GM18907 (cell line): ENCODE data around the gene ALDH7A1.
"Not testable (repeated sequence)": the region's sequence is repeated elsewhere in the genome, so short reads cannot be mapped to it uniquely, and the experiment has no call there.

ENCODE experiments used
- ATAC-seq: cut with Tn5 transposase; IDR thresholded peaks from one replicate; pipeline ENCODE4 v1.9.1; 2021; ENCODE audit warnings: mild to moderate bottlenecking, moderate library complexity; ENCODE audit not compliant: unreplicated experiment

Gene ALDH7A1

DNA sequence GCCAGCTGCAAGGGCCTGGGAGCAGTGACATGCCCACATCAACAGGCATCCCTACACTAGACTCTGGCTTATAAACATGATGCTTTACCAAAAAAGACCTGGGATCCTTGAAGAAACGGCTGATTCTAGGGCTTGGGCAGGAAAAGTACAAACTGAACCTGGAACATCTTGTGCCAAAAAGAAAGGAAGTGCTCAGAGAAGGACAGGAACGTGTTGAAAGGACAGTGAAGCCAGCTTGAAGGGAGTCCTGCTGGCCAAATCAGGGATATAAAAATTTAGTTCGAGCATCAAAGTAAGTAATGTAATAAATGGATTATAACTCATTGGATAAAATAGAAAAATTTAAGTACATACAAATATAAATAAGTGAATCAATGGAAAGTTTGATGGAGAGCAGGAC, 58.1 kb downstream of the ALDH7A1 start:
- ATAC-seq: no peak

DNA sequence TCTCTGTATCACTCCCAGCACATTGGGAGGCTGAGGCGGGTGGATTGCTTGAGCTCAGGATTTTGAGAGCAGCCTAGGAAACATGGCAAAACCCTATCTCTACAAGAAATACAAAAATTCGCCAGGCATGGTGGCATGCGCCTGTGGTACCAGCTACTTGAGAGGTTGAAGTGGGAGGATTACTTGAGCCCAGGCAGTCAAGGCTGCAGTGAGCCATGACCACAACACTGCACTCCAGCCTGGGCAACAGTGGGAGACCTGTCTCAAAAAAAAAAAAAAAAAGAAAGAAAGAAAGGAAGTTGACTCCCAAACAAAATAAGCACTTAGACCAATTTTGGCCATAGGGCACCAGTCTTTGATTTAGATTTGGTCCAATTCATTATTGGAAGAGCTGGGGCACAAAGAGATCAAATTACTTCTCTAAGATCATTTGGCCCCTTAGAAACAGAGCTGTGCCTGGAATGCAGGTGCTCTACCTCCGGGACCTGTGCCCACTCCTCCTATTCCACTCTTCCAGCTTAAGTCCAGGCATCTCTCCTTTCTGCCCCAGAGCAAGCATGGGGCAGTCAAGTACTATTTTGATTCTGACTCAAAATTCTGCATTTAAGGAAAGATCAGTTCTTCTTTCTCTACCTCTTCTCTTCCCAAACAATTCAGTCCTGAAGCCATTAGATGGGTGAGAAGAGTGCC, 59.0 kb downstream of the ALDH7A1 start:
- no peak for ATAC-seq

DNA sequence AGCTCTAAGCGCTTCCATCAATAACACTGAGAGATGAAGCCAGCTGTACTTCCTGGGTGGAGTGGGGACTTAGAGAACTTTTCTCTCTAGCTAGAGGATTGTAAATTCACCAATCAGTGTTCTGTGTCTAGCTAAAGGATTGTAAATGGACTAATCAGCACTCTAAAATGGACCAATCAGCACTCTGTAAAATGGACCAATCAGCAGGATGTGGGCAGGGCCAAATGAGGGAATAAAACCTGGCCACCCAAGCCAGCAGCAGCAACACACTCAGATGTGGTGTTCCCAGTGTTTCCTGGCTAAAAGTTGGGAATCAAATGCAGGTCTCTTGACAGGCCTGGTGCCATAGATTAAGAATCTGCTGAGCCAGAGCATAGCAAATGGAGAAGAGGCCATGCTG, 60.5 kb downstream of the ALDH7A1 start:
- no peak for ATAC-seq

DNA sequence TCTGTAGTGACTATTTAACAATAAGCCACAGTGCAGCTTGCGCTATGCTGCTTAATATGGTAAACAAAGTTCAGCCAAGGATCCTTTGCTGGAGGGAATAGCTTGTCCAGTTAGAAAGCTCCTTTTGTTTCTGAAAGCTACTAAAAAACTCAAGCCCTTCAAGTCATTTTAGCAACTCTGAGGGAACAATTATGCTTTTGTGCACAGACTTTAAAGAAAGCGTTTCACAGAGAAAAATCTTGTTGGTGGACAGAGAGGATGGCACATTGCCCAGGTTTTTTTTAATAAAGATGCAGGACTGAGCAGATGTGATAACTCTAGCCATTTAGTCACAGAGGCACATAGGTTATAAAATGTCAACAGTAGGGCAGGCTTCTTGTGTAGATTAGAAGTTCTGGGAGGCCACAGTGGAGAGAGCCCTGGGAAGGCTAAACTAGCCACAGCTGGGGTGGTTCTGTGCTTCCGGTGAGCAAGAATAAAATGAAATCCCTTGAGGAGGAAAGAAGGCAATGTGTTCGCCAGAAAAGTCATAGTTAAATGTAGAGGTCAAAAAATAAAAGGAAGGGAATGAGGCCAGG, 63.4 kb downstream of the ALDH7A1 start:
- no peak for ATAC-seq

DNA sequence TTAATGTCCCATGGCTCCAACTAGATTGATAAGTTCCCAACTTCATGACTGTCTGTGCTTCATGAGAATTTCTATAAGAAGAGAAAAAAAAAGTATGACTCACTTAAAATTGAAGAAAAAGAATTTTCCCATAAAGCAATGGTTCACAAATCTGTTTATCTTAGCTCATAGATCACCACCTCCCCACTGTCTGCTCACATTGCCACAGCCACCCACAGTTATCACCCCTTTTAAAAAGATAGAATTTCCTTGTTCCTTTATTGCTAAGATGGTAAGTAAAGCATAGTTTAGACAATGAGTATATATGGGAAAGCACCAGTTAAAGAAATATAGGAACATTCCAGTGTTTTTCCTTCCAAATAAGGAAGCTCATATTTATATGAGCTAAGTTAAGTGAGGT, 67.1 kb downstream of the ALDH7A1 start:
- ATAC-seq: no peak

DNA sequence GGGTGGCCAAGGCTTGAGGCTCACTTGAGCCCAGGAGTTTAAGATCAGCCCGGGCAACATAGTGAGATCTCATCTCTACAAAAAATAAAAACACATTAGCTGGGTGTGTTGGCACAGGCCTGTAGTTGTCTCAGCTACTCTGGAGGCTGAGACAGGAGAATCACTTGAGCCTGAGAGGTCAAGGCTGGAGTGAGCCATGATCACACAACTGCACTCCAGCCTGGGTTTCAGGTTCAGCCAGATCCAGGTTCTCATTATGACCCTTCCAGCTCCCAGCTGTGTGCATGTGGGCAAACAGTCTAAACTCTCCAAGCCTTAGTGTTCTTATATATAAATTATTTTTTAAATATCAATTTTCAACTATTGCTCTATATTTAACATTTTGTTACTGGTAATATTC, 67.9 kb downstream of the ALDH7A1 start:
- ATAC-seq: no peak

DNA sequence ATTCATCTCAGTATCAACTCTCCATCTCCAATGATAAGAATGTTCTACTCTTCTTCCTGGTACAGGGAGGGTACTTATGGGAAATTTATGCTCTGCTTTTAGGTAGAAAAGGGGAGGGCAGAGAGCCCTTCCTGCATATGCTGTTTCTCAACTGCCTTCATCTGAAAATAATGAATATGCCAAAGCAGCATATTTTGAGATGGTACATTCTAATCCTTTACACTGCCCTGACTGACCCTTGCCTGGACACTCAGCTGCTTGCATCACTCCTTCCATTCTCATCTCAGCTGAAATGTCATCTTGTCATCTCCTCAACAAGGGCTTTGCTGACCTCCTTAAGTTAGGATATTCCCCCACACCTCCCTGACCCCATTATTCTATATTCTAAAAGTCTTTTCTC, 68.5 kb downstream of the ALDH7A1 start:
- ATAC-seq: no peak

DNA sequence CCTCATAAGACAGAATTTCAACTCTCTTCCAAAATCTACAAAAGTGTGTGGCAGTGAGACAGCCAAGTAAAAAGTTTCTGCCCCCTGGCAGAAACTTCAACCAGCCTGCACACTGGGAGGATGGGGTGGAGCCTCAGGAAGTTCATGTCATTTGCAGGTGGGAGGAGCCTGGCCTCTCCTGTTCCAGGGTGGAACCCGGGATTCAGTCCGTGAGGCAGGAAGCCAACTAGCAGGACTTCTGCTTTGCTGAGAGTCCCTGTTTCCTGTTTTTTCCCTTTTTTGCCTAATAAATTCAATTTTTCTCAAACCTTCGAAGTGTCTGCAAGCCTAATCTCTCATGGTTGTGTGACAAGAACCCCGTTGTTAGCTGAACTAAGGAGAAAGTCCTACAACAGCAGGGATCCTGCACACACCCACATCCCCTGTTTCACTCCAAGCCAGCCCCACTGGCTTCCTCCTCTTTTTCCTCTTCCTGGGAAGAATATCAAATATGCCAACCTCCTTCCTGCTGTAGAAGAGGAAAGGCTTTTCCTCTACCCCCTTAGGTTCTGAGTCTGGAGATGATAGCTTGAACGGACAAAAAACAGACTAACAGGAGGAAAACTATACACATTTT, 69.3 kb downstream of the ALDH7A1 start:
- no peak for ATAC-seq

DNA sequence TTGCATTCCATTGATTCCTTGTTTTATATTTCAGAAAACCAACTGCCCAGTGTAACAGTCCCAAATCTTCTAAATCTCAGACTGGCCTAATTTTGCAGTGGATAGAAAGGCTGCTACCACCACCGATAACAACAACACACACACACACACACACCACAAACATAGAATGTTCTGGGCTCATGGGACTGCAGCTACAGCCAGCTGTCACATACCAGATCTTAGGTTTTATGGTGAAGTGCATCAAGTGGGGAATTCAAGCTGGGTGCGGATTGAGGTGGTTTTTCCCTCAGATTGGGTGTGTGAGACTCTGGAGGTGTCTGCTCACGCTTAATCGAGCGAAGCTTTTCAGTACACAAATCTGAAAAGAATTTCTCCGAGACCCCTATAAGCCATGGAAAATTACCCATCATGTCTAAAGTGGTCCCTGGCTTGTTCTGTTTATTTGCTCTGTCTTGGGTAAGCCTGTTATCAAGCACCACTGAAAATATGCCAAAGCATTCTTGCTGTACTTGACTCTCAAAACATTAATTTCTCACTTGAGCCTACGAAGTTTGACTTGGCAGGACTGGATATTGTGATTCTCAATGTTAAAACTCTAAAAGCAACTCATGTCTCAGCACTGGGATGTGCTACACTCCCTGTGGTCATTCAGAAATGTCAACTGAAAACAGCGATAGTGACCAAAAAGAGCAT, 71.1 kb downstream of the ALDH7A1 start:
- no peak for ATAC-seq

DNA sequence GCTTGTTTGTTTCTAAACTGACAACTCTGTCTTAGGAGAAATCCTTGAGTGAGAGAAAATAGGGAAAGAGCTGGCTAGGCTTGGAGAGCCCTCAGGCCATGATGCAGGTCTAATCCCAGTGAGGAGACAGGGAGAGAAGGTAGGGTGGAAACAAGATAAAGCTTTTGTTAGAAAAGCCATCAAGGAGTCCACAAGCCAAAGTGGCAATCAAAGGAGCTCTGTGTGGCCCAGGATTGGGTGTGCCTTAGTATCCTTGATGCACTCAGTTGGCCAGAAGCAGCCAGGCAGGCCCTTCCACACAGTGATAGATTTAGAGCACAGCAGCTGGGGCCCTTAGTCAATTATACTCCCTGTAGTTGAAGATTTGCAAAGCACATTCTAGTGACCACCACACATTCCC, 73.9 kb downstream of the ALDH7A1 start:
- ATAC-seq: no peak

DNA sequence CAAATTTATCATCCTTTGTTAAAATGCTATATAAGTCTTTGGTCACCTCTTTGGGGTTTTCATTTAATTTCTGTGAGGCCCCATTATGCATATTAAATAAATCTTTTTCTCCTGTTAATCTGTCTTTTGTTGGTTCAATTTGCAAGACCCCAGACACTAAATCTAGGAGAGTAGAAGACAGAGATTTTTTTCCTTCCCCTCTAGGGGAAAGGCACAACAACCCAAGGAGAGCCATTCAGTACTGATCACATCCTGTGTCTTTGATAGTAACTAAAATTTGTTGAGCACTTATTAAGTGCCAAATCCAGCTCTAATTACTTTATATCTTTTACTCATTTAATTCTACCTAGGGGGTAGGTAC, 74.4 kb downstream of the ALDH7A1 start:
- no peak for ATAC-seq

DNA sequence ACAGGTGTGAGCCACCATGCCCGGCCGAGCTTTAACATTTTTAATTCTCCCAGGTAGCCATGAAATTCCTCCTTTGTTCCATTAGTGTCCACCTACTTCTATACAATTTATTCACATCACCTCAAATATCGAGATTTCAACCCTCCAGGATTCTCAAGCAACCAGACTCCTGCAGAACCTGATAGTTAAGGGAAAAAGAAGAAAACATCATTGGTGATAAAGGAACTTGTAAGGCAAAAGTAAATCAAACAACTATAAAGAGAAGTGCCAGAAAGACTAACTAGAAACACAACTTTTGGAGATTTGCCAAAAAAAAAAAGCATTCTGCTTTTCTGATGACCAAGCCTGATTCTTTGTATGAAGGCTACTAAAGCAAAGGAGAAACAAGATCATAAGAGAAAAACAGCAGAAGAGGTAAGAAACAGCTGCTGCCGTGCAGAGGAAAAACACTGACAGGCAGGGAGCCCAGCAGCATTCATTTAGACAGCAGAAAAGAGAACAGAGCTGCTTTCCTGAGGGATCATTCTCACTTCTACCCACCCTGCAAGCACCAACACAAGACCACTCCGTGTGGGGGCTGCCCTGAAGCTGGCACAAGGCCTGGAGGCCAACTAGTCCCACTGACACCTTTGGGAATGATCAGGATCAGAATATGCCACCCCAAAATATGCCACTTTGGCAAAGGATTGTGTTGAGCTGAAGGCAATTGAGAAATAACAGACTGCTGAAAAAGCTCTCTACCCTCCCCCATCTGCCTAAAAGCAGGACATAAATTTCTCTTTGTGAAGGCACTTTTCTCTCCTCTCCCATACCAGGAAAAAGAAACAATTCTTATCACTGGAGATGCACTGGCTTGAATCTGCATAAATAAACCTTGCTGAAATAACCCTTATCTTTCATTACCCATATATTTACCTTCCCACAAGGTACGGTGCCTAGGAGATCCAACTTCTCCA, 75.1 kb downstream of the ALDH7A1 start:
- ATAC-seq: no peak

DNA sequence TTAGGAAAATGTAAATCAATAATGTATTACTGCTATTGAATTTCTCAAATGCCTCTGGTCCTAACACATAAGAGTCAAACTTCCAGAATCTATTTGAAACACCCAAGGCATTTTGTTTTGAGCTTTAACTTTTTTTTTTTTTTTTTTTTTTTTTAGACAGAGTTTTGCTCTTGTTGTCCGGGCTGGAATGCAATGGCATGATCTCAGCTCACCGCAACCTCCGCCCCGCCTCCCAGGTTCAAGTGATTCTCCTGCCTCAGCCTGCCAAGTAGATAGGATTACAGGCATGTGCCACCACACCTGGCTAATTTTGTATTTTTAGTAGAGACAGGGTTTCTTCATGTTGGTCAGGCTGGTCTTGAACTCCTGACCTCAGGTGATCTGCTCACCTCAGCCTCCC, 75.8 kb downstream of the ALDH7A1 start:
- not testable (repeated sequence) for ATAC-seq

DNA sequence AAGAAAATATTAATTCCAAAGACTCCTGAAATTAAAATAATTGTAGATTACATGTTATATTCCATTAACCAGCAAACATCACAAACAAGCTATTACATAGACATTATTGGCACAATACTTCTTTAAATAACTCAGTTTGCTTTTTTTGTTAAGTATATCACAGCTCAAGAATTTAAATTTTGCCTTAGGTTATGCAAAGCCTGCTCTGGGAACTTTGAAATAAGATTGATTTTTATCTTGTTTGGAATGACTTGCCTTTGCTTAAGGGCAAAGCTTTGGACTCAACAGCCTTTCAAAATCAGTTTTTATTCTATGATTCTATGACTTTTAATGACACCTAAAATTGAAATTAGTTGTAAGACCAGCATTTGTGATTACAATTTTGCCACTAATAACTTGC, 78.2 kb downstream of the ALDH7A1 start:
- no peak for ATAC-seq

DNA sequence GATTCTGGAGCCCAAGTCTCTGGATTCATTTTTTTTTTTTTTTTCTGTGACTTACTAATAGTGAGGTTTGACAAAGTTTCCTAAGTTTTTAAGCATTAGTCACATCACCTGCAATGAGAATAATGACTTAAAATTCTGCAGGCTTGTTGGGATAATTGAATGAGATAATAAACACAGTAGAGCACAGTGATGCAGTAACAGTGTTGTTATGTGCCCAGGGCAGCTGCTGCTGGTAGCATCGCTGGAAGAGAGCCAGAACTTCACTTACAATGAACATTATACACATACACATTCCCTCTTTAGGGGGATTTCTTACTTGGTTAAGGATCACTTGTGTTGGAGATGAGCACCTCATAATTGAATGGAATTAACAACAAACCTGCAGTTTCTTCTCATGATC, 78.9 kb downstream of the ALDH7A1 start:
- ATAC-seq: no peak

DNA sequence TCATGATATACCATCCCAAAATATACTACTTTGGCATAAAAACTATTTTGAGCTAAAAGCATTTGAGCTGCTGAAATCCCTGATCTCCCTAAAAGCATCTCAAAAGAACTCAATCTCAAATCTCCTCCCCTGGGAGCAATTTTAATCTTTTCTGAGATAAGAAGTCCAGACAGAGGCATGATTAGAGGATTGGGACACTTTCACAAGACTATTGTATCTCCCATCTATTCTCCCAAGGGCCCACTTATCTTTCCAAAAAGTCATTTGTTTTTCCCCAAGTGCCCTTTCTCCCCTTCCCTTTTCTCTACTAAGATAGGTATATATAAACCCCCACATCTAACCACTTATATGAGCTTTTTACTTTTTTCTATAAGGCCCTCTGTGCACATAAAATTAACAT, 79.7 kb downstream of the ALDH7A1 start:
- ATAC-seq: no peak

DNA sequence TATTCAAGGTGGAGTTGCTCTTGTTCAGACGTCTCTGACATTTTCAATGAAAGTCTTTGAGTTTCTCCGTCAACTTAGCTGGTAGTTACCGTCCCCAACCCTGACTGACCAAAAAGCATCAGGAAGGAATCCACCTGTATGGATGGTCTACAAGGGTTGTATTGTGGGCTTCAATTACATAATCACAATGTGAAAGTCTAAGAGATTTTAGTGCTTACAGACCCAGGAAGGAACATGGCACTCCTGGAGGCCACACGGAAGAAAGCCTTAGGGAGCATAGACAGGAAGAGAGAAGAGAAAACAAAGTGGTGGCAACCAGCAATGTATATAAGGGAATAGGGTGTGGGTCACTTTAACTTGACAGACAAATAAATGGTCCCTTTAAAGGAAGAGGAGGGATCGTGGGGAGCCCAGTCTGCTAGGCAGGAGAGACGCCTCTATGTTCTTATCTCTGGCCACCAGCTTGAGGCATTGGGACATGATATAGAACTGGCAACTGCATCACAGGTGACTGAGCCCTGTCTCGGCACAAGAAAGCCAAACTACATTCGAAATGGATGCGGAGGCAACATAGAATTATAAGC, 80.4 kb downstream of the ALDH7A1 start:
- ATAC-seq: no peak

DNA sequence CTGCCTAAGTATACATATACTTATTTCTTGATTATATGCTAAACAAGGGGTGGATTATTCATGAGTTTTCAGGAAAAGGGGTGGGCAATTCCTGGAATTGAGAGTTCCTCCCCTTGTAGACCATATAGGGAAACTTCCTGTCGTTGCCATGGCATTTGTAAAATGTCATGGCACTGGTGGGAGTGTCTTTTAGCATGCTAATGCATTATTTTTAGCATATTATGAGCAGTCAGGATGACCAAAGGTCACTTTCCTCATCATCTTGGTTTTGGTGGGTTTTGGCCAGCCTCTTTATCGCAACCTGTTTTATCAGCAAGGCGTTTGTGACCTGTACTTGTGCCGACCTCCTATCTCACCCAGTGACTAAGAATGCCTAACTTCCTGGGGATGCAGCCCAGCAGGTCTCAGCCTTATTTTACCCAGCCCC, 80.9 kb downstream of the ALDH7A1 start:
- no peak for ATAC-seq

DNA sequence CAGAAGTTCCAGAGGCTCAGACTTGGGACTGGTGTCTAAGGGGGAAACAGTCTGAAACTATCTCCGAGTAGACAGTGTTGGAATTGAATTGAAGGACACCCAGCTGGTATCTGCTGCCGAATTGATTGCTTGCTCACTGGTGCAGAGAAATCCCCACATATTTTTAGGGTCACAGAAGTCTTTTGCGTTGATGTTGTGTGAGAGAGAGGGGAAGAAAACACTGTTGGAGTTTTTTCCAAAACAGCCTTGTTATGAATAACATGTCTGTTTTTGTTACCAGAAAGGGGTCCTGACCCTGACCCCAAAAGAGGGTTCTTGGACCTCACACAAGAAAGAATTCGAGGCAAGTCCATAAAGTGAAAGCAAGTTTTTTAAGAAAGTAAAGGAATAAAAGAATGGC, 81.3 kb downstream of the ALDH7A1 start:
- no peak for ATAC-seq

DNA sequence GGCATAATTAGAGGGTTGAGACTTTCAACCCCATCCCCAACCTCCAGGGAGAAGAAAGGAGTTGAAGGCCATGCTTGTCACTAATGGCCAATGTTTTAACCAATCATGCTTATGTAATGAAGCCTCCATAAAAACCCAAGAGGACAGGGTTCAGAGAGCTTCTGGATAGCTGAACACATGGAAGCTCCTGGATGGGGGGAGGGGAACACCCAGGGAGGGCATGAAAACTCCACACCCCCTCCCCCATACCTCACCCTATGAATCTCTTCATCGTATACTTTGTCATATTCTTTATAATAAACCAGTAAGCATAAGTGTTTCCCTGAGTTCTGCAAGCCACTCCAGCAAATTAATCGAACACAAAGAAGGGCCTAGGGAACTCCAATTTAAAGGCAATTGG, 81.7 kb downstream of the ALDH7A1 start:
- ATAC-seq: no peak

DNA sequence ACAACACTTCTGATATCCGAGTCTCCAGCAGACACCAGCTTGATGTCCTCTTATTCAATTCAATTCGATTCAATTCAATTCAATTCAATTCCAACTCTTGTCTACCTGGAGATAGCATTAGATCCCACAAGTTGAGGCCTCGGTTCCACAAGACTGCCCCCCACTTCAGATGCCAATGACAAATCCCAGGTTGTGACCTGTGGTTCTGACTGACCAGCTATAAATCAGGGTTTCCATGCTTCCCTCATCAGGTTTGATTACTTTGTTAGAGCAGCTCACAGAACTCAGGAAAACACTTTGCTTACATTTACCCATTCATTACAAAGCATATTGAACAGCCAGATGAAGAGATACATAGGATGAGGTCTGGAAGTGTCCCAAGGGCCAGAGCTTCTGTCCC, 82.6 kb downstream of the ALDH7A1 start:
- ATAC-seq: no peak
